ENCODE results near the gene TESK2. TPM values are rescaled to one million over a fixed set of nuclear protein-coding genes. Genes with fewer than 3 reads are reported as not detected.
"Not testable (repeated sequence)": the region's sequence is repeated elsewhere in the genome, so short reads cannot be mapped to it uniquely, and the experiment has no call there.

TESK2 gene
- total RNA-seq, 1 donor from 2014 or later = 1.9 TPM

DNA sequence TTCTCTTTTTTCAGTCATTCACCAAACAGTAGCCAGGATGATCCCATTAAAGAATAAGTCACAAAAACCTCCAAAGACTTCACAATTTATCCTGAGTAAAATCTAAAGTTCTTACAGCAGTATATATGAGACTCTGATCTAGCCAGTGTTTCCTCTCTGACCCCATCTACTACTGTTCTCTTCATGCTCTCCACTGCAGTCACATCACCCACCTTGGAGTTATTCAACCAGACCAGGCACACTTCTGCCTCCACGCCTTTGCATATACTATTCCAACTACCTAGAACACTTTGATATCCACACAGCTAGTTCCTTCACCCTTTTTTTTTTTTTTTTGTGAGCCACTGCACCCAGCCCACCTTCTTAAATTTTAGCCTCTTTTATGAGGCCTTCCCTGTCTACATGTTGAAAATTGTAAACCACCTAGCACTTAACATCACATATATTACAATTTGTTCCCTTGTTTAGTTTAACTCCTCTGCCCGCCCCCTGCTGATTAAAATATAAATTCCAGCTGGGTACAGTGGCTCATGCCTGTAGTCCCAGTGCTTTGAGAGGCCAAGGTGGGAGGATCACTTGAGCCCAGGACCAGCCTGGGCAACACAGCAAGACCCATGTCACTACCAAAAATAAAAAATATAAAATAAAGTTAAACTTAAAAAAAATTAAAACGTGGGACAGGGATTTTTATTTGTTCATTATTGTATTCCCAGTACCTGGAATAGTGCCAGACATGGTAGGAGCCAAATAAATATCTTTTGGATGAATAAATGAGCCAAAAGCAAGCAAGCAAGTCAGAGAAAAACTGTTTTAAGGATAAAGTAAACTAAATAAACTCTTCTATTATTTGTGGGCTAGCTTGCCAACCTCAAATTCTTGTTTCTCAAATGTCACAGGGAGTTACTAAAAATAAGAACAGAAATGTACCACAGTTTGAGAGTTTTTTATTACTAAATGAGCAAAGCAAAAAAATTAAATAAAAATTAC, 115.6 kb downstream of the TESK2 start:
- no peaks in the 10 kb centered on the region for H3K9me3 Mint-ChIP-seq
- no peak for DNase-seq (ENCODE audit: low read depth, low spot score)
- H3K4me3 Mint-ChIP-seq = no peak overlapping the region
- H3K36me3 Mint-ChIP-seq (ENCODE audit: low read depth) = no peaks in the 10 kb centered on the region
- TF ChIP-seq, protein P1, sequence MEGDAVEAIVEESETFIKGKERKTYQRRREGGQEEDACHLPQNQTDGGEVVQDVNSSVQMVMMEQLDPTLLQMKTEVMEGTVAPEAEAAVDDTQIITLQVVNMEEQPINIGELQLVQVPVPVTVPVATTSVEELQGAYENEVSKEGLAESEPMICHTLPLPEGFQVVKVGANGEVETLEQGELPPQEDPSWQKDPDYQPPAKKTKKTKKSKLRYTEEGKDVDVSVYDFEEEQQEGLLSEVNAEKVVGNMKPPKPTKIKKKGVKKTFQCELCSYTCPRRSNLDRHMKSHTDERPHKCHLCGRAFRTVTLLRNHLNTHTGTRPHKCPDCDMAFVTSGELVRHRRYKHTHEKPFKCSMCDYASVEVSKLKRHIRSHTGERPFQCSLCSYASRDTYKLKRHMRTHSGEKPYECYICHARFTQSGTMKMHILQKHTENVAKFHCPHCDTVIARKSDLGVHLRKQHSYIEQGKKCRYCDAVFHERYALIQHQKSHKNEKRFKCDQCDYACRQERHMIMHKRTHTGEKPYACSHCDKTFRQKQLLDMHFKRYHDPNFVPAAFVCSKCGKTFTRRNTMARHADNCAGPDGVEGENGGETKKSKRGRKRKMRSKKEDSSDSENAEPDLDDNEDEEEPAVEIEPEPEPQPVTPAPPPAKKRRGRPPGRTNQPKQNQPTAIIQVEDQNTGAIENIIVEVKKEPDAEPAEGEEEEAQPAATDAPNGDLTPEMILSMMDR (conservative IDR thresholded peaks at IDR 0.05) = no peak
- peaks cover 5% of the 10 kb centered on the region for H3K27me3 Mint-ChIP-seq (ENCODE audit: low read depth)
- no peaks in the 10 kb centered on the region for H3K4me1 Mint-ChIP-seq
- H3K27ac Mint-ChIP-seq (ENCODE audit: unreplicated experiment) = no peak overlapping the region

DNA sequence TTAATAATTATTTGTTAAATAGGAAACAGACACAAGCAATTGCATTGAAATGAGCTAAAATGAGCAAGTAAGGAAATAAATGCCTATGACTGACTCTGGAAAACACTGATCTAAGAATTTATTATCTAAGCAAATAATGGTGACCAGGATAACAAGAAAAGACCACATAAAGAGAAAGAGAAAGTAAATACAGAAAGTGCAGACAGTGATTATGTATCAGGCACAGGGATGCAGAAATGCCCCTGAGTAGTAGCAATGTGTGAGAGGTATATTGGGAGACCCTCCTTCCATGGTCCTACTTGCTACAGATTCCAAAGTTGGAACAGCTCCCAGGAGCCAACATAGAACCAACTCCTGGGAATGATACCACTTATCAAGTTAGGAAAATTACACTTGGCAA, 117.4 kb downstream of the TESK2 start:
- peaks cover 5% of the 10 kb centered on the region for H3K27me3 Mint-ChIP-seq (ENCODE audit: low read depth)
- no peaks in the 10 kb centered on the region for H3K36me3 Mint-ChIP-seq (ENCODE audit: low read depth)
- no peak overlapping the region for H3K4me3 Mint-ChIP-seq
- no peak for DNase-seq (ENCODE audit: low read depth, low spot score)
- no peak overlapping the region for H3K27ac Mint-ChIP-seq (ENCODE audit: unreplicated experiment)
- TF ChIP-seq, protein P1 (conservative IDR thresholded peaks at IDR 0.05) = no peak
- H3K9me3 Mint-ChIP-seq = no peaks in the 10 kb centered on the region
- H3K4me1 Mint-ChIP-seq = no peaks in the 10 kb centered on the region

DNA sequence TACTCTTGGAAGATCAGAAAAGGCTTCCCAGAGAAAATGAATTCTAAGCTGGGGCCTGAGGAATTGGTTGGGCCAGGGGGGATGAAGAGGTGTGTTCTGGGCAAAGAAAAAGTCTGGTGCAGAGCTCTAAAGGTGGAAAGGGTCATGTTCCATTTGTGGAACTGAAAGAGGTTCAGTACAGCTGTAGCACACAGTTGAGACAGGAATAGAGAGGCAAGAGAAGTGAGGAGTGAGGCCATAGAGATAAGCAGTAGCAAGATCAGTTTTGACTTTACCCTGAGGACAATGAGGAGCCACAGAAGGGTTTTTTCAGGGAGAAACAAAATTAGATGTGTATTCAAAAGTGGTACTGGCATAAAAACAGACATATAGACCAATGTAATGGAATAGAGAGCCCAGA, 120.4 kb downstream of the TESK2 start:
- Mint-ChIP-seq H3K4me3 (no peak overlapping the region), H3K27me3 (ENCODE audit: low read depth) (peaks cover 5% of the 10 kb centered on the region), H3K36me3 (ENCODE audit: low read depth) (no peaks in the 10 kb centered on the region), H3K27ac (ENCODE audit: unreplicated experiment) (no peak overlapping the region), H3K9me3 (no peaks in the 10 kb centered on the region), H3K4me1 (no peaks in the 10 kb centered on the region)
- TF ChIP-seq, protein P1 (conservative IDR thresholded peaks at IDR 0.05) = no peak
- no peak for DNase-seq (ENCODE audit: low read depth, low spot score)

DNA sequence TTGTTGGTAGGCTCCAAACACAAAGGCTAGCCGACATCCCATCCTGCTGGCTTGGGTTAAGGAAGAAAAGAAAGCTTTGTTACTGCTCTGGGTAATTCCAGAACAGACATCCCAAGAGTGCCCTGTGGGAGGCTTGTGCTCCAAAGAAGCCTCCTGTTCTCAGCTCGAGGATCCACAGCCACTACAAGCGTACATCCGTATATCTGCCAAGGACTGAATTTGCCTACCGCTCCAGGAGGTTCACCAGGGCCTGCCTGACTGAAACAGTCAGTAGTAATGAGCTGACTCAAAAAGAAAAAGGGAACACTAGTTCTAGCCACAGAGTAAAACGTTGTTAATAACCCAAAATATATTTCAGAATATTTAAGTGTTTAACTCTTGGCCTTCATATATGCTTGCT, 125.9 kb downstream of the TESK2 start:
- no peak for DNase-seq (ENCODE audit: low read depth, low spot score)
- H3K27me3 Mint-ChIP-seq (ENCODE audit: low read depth) = no peaks in the 10 kb centered on the region
- H3K27ac Mint-ChIP-seq (ENCODE audit: unreplicated experiment) = no peak overlapping the region
- peaks cover 1% of the 10 kb centered on the region for H3K4me1 Mint-ChIP-seq
- H3K9me3 Mint-ChIP-seq = no peaks in the 10 kb centered on the region
- TF ChIP-seq, protein P1 (conservative IDR thresholded peaks at IDR 0.05) = no peak
- H3K4me3 Mint-ChIP-seq = no peak overlapping the region
- H3K36me3 Mint-ChIP-seq (ENCODE audit: low read depth) = no peaks in the 10 kb centered on the region

DNA sequence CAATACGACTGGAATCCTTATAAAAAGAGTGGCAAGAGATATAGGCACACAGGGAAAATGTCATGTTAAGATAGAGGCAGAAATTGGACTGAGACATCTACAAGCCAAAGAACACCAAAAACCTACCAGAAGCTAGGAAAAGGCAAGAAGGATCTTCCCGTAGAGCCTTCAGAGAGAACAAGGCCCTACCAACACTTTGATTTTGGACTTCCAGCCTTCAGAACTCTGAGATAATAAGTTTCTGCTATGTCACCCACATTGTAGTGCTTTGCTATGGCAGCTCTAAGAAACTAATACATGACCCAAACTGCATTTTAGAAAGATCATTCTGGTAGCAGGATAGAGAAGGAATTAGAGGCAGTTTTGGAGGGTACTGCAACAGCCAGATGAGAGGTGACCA, 126.7 kb downstream of the TESK2 start:
- TF ChIP-seq, protein P1 (conservative IDR thresholded peaks at IDR 0.05) = no peak
- H3K4me1 Mint-ChIP-seq = peaks cover 4% of the 10 kb centered on the region
- H3K27me3 Mint-ChIP-seq (ENCODE audit: low read depth) = no peaks in the 10 kb centered on the region
- H3K27ac Mint-ChIP-seq (ENCODE audit: unreplicated experiment) = no peak overlapping the region
- no peaks in the 10 kb centered on the region for H3K9me3 Mint-ChIP-seq
- DNase-seq (ENCODE audit: low read depth, low spot score) = no peak
- no peak overlapping the region for H3K4me3 Mint-ChIP-seq
- no peaks in the 10 kb centered on the region for H3K36me3 Mint-ChIP-seq (ENCODE audit: low read depth)

DNA sequence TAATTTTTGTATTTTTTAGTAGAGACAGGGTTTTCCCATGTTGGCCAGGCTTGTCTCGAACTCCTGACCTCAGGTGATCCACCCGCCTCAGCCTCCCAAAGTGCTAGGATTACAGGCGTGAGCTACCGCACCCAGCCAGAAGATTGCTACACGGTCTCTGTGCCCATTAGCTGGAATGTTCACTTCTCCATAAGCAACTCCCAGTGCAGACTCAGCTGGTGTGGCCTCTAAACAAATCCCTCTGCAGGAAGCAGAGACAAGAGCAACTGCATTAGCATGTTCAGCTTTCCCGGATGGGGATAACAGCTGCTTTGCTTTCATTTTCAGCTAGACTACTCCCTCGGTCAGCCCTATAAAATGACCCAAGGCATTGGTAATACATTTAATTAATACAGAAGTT, 130.0 kb downstream of the TESK2 start:
- not testable (repeated sequence) for DNase-seq (ENCODE audit: low read depth, low spot score); H3K4me1 Mint-ChIP-seq; H3K9me3 Mint-ChIP-seq; H3K27me3 Mint-ChIP-seq (ENCODE audit: low read depth); H3K27ac Mint-ChIP-seq (ENCODE audit: unreplicated experiment); H3K36me3 Mint-ChIP-seq (ENCODE audit: low read depth); H3K4me3 Mint-ChIP-seq
